WTC11 (cell line): Measurements from ENCODE around the gene TCL1B. TPM values are rescaled to one million over a fixed set of nuclear protein-coding genes. Genes with fewer than 3 reads are reported as not detected.

Experiments
- ATAC-seq: fragments of 200-7000 bp; cut with Tn5 transposase; 2 replicates; pipeline ENCODE4 v1.10.0; 2021; ENCODE audit warnings: mild to moderate bottlenecking, moderate library complexity
- CTCF ChIA-PET: fragments of 300-600 bp; sonication (Branson Sonifier 250); formaldehyde crosslinking; loops from one replicate; lab custom pipeline; 2021; ENCODE audit warnings: antibody characterized with exemption; lab: Charles Lee
- POLR2A ChIA-PET: fragments of 350-600 bp; sonication (Branson Sonifier 250); formaldehyde crosslinking; loops from one replicate; lab custom pipeline; 2021; ENCODE audit warnings: antibody characterized with exemption; lab: Charles Lee
- DNase-seq: peaks from one replicate; pipeline ENCODE4 v3.0.0; 2021; ENCODE audit warnings: low spot score
- H3K27ac Mint-ChIP-seq: 2 replicates; pipeline ENCODE4 v1.8.0; 2021; ENCODE audit warnings: mixed read lengths
- H3K27me3 Mint-ChIP-seq: 2 replicates; pipeline ENCODE4 v1.8.0; 2021; ENCODE audit warnings: low read depth, mild to moderate bottlenecking, moderate library complexity, mixed read lengths
- H3K36me3 Mint-ChIP-seq: 2 replicates; pipeline ENCODE4 v1.8.0; 2021; ENCODE audit warnings: mixed read lengths
- H3K4me1 Mint-ChIP-seq: 2 replicates; pipeline ENCODE4 v1.8.0; 2022; ENCODE audit warnings: mixed read lengths
- H3K4me3 Mint-ChIP-seq: 2 replicates; pipeline ENCODE4 v1.8.0; 2021; ENCODE audit warnings: mild to moderate bottlenecking, moderate library complexity, mixed read lengths
- H3K9me3 Mint-ChIP-seq: 2 replicates; pipeline ENCODE4 v1.8.0; 2021; ENCODE audit warnings: mixed read lengths
- CBFB ChIP-seq: sonication (generic); formaldehyde crosslinking; IDR thresholded peaks from 2 replicates; pipeline ENCODE4 v1.8.1; 2022; ENCODE audit warnings: mild to moderate bottlenecking, low read depth, missing genetic modification reagents
- ELF4 ChIP-seq: sonication (generic); formaldehyde crosslinking; IDR thresholded peaks from 2 replicates; pipeline ENCODE4 v1.8.1; 2022; ENCODE audit warnings: low read depth, mild to moderate bottlenecking, moderate library complexity, missing genetic modification reagents
- EMX1 ChIP-seq: fragments of 250-450 bp; sonication (Bioruptor Pico); IDR thresholded peaks from 2 replicates; pipeline ENCODE4 v1.8.0; 2021; ENCODE audit warnings: mild to moderate bottlenecking
- ESRRA ChIP-seq: sonication (generic); formaldehyde crosslinking; IDR thresholded peaks from 2 replicates; pipeline ENCODE4 v1.8.1; 2022; ENCODE audit warnings: mild to moderate bottlenecking, missing genetic modification reagents, borderline replicate concordance
- ETV6 ChIP-seq: sonication (generic); formaldehyde crosslinking; IDR thresholded peaks from 2 replicates; pipeline ENCODE4 v1.8.1; 2022; ENCODE audit warnings: mild to moderate bottlenecking, missing genetic modification reagents
- FOXJ3 ChIP-seq: sonication (generic); formaldehyde crosslinking; IDR thresholded peaks from 2 replicates; pipeline ENCODE4 v1.9.0; 2021; ENCODE audit warnings: missing genetic modification reagents, mild to moderate bottlenecking, borderline replicate concordance
- GRHL2 ChIP-seq: fragments of 250-450 bp; sonication (Bioruptor Pico); IDR thresholded peaks from 2 replicates; pipeline ENCODE4 v1.8.0; 2022; ENCODE audit warnings: mild to moderate bottlenecking, moderate library complexity; ENCODE audit not compliant: insufficient replicate concordance, severe bottlenecking
- HMGA2 ChIP-seq: fragments of 250-450 bp; sonication (Bioruptor Pico); IDR thresholded peaks from 2 replicates; pipeline ENCODE4 v1.4.0; 2021; ENCODE audit warnings: mild to moderate bottlenecking, moderate library complexity
- MYBL2 ChIP-seq: sonication (generic); formaldehyde crosslinking; IDR thresholded peaks from 2 replicates; pipeline ENCODE4 v1.8.1; 2023; ENCODE audit warnings: mild to moderate bottlenecking, moderate library complexity, missing genetic modification reagents
- NR1H2 ChIP-seq: sonication (generic); formaldehyde crosslinking; IDR thresholded peaks from 2 replicates; pipeline ENCODE4 v1.9.0; 2021; ENCODE audit warnings: mild to moderate bottlenecking, moderate library complexity, missing genetic modification reagents
- OVOL2 ChIP-seq: fragments of 250-450 bp; sonication (Bioruptor Pico); IDR thresholded peaks from 2 replicates; pipeline ENCODE4 v1.9.0; 2021; ENCODE audit warnings: mild to moderate bottlenecking, borderline replicate concordance
- PRRX2 ChIP-seq: fragments of 250-450 bp; sonication (Bioruptor Pico); IDR thresholded peaks from 2 replicates; pipeline ENCODE4 v1.8.0; 2021; ENCODE audit warnings: mild to moderate bottlenecking
- SMAD3 ChIP-seq: sonication (generic); formaldehyde crosslinking; IDR thresholded peaks from 2 replicates; pipeline ENCODE4 v1.8.0; 2022; ENCODE audit warnings: missing genetic modification reagents, mild to moderate bottlenecking, borderline replicate concordance
- ZBTB21 ChIP-seq: sonication (generic); formaldehyde crosslinking; IDR thresholded peaks from 2 replicates; pipeline ENCODE4 v1.8.1; 2023; ENCODE audit warnings: mild to moderate bottlenecking, missing genetic modification reagents, borderline replicate concordance
- total RNA-seq: library from RNA; stranded (reverse); gene quantifications from 3 replicates; pipeline ENCODE4 v1.2.3, GENCODE V29; 2021
- TF ChIP-seq, protein P1 (sequence below): sonication (generic); formaldehyde crosslinking; IDR thresholded peaks from 2 replicates; pipeline ENCODE4 v1.8.1; 2023; ENCODE audit warnings: mild to moderate bottlenecking, missing genetic modification reagents
- TF ChIP-seq, protein P2 (sequence below): sonication (generic); formaldehyde crosslinking; IDR thresholded peaks from 2 replicates; pipeline ENCODE4 v1.8.0; 2023; ENCODE audit warnings: mild to moderate bottlenecking, missing genetic modification reagents
- TF ChIP-seq, protein P3 (sequence below): sonication (generic); formaldehyde crosslinking; IDR thresholded peaks from 2 replicates; pipeline ENCODE4 v1.8.0; 2022; ENCODE audit warnings: missing genetic modification reagents
- TF ChIP-seq, protein P4 (sequence below): sonication (generic); formaldehyde crosslinking; conservative IDR thresholded peaks from 2 replicates; pipeline ENCODE4 v1.8.1; 2022; ENCODE audit warnings: mild to moderate bottlenecking, missing genetic modification reagents

The TCL1B gene
- total RNA-seq, 1 experiment from 2014 or later: 5.7 TPM

DNA sequence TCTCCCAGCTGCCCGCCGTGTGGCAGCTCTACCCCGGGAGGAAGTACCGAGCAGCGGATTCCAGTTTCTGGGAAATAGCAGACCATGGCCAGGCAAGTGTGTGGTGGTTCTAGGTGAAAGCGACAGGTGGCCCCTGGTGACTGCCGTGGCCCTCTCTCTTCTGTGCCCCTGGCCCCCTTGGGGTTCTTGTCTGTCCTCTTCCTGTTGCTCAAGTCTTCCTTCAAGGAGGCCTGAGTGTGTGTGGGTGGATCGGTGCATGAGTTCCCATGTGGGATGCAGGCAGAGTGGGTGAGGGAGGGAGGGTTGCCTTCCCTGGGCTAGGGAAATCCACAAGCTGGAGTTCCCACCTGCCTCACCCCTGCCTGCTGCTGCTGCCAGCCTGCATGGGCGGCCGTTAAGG, 4.6 kb downstream of the TCL1B start (continued):
- no peak for TF ChIP-seq FOXJ3 (CRISPR knock-in tag)
- TF ChIP-seq SMAD3: no peak

DNA sequence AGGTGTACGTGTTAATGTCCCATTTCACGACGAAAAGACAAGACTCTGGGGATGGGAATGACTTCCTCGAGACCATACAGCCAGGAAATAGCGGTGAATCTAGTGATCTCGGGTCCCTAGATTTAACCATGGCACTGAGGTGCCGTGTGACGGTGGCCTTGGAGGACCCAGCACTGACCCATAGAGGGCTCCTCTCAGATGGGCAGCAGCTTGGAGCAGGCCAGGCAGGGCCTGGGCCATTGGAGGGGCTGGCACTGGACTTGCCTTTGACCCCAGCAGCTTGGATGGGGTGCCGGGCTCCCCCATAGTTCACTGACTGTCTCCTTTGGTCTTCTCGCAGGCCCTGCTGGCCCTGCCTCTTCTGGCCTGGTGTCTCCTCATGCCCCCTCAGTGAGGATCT, 5.4 kb downstream of the TCL1B start:
- no peak for TF ChIP-seq MYBL2 (CRISPR knock-in tag)
- TF ChIP-seq ELF4 (CRISPR knock-in tag): no peak
- no peak for TF ChIP-seq ZBTB21
- TF ChIP-seq EMX1 (CRISPR knock-in tag): no peak
- TF ChIP-seq, protein P1, sequence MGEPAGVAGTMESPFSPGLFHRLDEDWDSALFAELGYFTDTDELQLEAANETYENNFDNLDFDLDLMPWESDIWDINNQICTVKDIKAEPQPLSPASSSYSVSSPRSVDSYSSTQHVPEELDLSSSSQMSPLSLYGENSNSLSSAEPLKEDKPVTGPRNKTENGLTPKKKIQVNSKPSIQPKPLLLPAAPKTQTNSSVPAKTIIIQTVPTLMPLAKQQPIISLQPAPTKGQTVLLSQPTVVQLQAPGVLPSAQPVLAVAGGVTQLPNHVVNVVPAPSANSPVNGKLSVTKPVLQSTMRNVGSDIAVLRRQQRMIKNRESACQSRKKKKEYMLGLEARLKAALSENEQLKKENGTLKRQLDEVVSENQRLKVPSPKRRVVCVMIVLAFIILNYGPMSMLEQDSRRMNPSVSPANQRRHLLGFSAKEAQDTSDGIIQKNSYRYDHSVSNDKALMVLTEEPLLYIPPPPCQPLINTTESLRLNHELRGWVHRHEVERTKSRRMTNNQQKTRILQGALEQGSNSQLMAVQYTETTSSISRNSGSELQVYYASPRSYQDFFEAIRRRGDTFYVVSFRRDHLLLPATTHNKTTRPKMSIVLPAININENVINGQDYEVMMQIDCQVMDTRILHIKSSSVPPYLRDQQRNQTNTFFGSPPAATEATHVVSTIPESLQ: no peak
- TF ChIP-seq SMAD3: no peak
- TF ChIP-seq PRRX2 (CRISPR knock-in tag): no peak
- no peak for TF ChIP-seq ESRRA (CRISPR knock-in tag)
- TF ChIP-seq HMGA2 (CRISPR knock-in tag): no peak
- TF ChIP-seq, protein P2, sequence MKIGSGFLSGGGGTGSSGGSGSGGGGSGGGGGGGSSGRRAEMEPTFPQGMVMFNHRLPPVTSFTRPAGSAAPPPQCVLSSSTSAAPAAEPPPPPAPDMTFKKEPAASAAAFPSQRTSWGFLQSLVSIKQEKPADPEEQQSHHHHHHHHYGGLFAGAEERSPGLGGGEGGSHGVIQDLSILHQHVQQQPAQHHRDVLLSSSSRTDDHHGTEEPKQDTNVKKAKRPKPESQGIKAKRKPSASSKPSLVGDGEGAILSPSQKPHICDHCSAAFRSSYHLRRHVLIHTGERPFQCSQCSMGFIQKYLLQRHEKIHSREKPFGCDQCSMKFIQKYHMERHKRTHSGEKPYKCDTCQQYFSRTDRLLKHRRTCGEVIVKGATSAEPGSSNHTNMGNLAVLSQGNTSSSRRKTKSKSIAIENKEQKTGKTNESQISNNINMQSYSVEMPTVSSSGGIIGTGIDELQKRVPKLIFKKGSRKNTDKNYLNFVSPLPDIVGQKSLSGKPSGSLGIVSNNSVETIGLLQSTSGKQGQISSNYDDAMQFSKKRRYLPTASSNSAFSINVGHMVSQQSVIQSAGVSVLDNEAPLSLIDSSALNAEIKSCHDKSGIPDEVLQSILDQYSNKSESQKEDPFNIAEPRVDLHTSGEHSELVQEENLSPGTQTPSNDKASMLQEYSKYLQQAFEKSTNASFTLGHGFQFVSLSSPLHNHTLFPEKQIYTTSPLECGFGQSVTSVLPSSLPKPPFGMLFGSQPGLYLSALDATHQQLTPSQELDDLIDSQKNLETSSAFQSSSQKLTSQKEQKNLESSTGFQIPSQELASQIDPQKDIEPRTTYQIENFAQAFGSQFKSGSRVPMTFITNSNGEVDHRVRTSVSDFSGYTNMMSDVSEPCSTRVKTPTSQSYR (CRISPR knock-in tag): no peak
- no peak for TF ChIP-seq OVOL2 (CRISPR knock-in tag)
- no peak for TF ChIP-seq ETV6 (CRISPR knock-in tag)
- no peak for TF ChIP-seq NR1H2 (CRISPR knock-in tag)
- TF ChIP-seq, protein P3, sequence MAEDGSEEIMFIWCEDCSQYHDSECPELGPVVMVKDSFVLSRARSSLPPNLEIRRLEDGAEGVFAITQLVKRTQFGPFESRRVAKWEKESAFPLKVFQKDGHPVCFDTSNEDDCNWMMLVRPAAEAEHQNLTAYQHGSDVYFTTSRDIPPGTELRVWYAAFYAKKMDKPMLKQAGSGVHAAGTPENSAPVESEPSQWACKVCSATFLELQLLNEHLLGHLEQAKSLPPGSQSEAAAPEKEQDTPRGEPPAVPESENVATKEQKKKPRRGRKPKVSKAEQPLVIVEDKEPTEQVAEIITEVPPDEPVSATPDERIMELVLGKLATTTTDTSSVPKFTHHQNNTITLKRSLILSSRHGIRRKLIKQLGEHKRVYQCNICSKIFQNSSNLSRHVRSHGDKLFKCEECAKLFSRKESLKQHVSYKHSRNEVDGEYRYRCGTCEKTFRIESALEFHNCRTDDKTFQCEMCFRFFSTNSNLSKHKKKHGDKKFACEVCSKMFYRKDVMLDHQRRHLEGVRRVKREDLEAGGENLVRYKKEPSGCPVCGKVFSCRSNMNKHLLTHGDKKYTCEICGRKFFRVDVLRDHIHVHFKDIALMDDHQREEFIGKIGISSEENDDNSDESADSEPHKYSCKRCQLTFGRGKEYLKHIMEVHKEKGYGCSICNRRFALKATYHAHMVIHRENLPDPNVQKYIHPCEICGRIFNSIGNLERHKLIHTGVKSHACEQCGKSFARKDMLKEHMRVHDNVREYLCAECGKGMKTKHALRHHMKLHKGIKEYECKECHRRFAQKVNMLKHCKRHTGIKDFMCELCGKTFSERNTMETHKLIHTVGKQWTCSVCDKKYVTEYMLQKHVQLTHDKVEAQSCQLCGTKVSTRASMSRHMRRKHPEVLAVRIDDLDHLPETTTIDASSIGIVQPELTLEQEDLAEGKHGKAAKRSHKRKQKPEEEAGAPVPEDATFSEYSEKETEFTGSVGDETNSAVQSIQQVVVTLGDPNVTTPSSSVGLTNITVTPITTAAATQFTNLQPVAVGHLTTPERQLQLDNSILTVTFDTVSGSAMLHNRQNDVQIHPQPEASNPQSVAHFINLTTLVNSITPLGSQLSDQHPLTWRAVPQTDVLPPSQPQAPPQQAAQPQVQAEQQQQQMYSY (CRISPR knock-in tag): no peak
- TF ChIP-seq, protein P4, sequence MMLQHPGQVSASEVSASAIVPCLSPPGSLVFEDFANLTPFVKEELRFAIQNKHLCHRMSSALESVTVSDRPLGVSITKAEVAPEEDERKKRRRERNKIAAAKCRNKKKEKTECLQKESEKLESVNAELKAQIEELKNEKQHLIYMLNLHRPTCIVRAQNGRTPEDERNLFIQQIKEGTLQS (CRISPR knock-in tag): no peak
- no peak for TF ChIP-seq CBFB
- TF ChIP-seq GRHL2 (CRISPR knock-in tag): no peak
- POLR2A ChIA-PET: no interaction called here
- Mint-ChIP-seq H3K4me3 (no peak overlapping the region), H3K36me3 (no peaks in the 10 kb centered on the region), H3K27me3 (peaks cover 49% of the 10 kb centered on the region), H3K27ac (no peak overlapping the region), H3K9me3 (no peaks in the 10 kb centered on the region), H3K4me1 (peaks cover 29% of the 10 kb centered on the region)
- ATAC-seq: no peak
- no peak for DNase-seq
- CTCF ChIA-PET: no interaction called here
